Transverse colon (tissue), 4 donors: Measurements from ENCODE around the gene CAPN1. TPM values are rescaled to one million over a fixed set of nuclear protein-coding genes. Genes with fewer than 3 reads are reported as not detected.

Experiments
- DNase-seq: peaks from one replicate; pipeline ENCODE4 v3.0.0-alpha.2; 2019
- H3K27ac ChIP-seq, 4 donors: fragments of 200-600 bp; sonication (generic); 2 replicates each; pipeline ENCODE4 v1.5.1; 2016 to 2018; ENCODE audit warnings: inconsistent platforms in 4 of 4
- H3K27me3 ChIP-seq: fragments of 200-600 bp; sonication (generic); 2 replicates; pipeline ENCODE4 v1.5.1; 2017; ENCODE audit warnings: inconsistent platforms
- H3K36me3 ChIP-seq, 4 donors: fragments of 200-600 bp; sonication (generic); 2 replicates each; pipeline ENCODE4 v1.5.1; 2017 to 2019; ENCODE audit warnings: inconsistent platforms in 4 of 4
- H3K4me1 ChIP-seq, 4 donors: fragments of 200-600 bp; sonication (generic); 2 replicates each; pipeline ENCODE4 v1.5.1; 2017 to 2020; ENCODE audit warnings: inconsistent platforms in 4 of 4
- H3K4me3 ChIP-seq, 4 donors: fragments of 200-600 bp; sonication (generic); 1 replicate in 1 of 4; 2 replicates in 3 of 4; pipeline versions ENCODE4 v1.5.1 to v1.6.1; 2017 to 2019; ENCODE audit warnings: inconsistent platforms in 4 of 4
- H3K9me3 ChIP-seq, 2 donors: fragments of 200-600 bp; sonication (generic); 2 replicates each; pipeline ENCODE4 v1.5.1; 2017 to 2019; ENCODE audit warnings: inconsistent platforms in 2 of 2
- EP300 ChIP-seq: sonication (generic); formaldehyde crosslinking; IDR thresholded peaks from one replicate; pipeline ENCODE4 v1.6.1; 2017; ENCODE audit warnings: antibody characterized with exemption, low read depth
- POLR2A ChIP-seq: fragments of 450-650 bp; IDR thresholded peaks from one replicate; pipeline ENCODE4 v1.6.1; 2016; ENCODE audit warnings: antibody characterized with exemption, mild to moderate bottlenecking, moderate library complexity
- POLR2AphosphoS5 ChIP-seq, 3 donors: sonication (generic); formaldehyde crosslinking; IDR thresholded peaks; one replicate each; pipeline ENCODE4 v1.6.1; 2016; ENCODE audit warnings: antibody characterized with exemption in 3 of 3
- WGBS, 2 donors: methylation state at CpG; one replicate each; pipeline ENCODE4 v1.1.5; 2018; ENCODE audit warnings: low coverage in 1 of 2; 5-methylcytosine and 5-hydroxymethylcytosine counted together
- in situ Hi-C, 4 donors: fragments of 200-750 bp; cut with MboI; loops; one replicate each; pipeline versions ENCODE4 v1.15.0 to v1.15.1; 2017; ENCODE audit warnings: low sequenced_read_pairs in 3 of 4, low pct_ligation_motif_present in 1 of 4, low pct_unique_long_range_greater_than_20kb in 1 of 4
- intact Hi-C: fragments of 100-400 bp; cut with DNase I; formaldehyde crosslinking; loops from one replicate; pipeline ENCODE4 v1.15.1; 2023; ENCODE audit warnings: low total_unique reads
- total RNA-seq, 4 donors: library from RNA; depleted of rRNA; stranded (reverse); fragments of >200 nt; gene quantifications; one replicate each; pipeline ENCODE4 v1.1.0, GENCODE V29; 2016
- TF ChIP-seq, protein P1 (sequence below), 5 experiments: fragments of 200-600 bp in 3 of 5; fragments of 450-650 bp in 2 of 5; sonication (generic) in 3 of 5; IDR thresholded peaks; 1 replicate in 2 of 5; 2 replicates in 3 of 5; pipeline ENCODE4 v1.5.1; 2016 to 2017; ENCODE audit warnings: antibody characterized with exemption in 5 of 5, inconsistent platforms in 3 of 5, mild to moderate bottlenecking in 2 of 5, moderate library complexity in 1 of 5

The CAPN1 gene
- total RNA-seq, 4 donors from 2014 or later, result 211 to 1,179 (median 376) TPM

DNA sequence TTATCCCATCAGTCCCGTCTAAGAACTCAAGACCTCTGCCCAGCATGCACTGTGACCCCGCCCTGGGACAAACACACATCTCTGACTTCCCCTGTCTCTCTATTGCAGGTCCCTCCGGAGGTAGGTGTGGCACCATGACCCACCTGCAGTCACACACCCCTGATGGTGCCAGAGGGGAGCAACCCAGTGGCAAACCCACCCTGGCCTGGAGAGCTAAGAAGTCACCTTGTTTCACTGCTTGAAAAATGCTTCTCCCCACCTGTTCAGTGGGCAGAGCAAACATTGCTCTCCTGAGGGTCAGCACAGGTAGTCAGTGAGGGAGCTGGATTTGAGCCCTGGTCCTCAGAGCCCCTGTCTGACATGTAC is 23.9 kb downstream of the CAPN1 start:
- Histone ChIP-seq H3K9me3 (no peaks in the 10 kb centered on the region), H3K27me3 (no peaks in the 10 kb centered on the region), H3K4me1 (peaks cover 0 to 11% (median 9%) of the 10 kb centered on the region in 4 donors), H3K4me3 (no peak overlapping the region), H3K36me3 (peaks cover 0 to 36% (median 15%) of the 10 kb centered on the region in 4 donors), H3K27ac (no peak overlapping the region)
- intact Hi-C loops (no loop called here), in situ Hi-C loops (no loop called here)
- DNase-seq, result no peak
- 43% methylated on average over 3 of the region's 3 CpGs; no CpG with 5 or more reads in 1 of the 2 donors for WGBS, 2 donors
- TF ChIP-seq, protein P1, sequence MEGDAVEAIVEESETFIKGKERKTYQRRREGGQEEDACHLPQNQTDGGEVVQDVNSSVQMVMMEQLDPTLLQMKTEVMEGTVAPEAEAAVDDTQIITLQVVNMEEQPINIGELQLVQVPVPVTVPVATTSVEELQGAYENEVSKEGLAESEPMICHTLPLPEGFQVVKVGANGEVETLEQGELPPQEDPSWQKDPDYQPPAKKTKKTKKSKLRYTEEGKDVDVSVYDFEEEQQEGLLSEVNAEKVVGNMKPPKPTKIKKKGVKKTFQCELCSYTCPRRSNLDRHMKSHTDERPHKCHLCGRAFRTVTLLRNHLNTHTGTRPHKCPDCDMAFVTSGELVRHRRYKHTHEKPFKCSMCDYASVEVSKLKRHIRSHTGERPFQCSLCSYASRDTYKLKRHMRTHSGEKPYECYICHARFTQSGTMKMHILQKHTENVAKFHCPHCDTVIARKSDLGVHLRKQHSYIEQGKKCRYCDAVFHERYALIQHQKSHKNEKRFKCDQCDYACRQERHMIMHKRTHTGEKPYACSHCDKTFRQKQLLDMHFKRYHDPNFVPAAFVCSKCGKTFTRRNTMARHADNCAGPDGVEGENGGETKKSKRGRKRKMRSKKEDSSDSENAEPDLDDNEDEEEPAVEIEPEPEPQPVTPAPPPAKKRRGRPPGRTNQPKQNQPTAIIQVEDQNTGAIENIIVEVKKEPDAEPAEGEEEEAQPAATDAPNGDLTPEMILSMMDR (IDR thresholded peaks at IDR 0.05), result no peak
- TF ChIP-seq POLR2A (no peak), POLR2AphosphoS5 (IDR thresholded peaks at IDR 0.05) (no peak), EP300 (no peak)

DNA sequence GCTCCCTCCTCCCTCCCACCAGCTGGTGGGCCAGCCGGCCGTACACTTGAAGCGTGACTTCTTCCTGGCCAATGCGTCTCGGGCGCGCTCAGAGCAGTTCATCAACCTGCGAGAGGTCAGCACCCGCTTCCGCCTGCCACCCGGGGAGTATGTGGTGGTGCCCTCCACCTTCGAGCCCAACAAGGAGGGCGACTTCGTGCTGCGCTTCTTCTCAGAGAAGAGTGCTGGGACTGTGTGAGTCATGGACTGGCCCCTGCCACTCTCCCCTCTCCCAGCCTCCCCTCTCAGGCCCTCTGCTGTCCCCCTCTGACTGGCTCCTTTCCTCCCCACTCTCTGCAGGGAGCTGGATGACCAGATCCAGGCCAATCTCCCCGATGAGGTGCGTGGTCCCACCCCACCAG is 24.7 kb downstream of the CAPN1 start:
- intact Hi-C loops (no loop called here), in situ Hi-C loops (no loop called here)
- peaks cover 0 to 41% (median 19%) of the 10 kb centered on the region in 4 donors for H3K36me3 ChIP-seq
- TF ChIP-seq POLR2AphosphoS5 (IDR thresholded peaks at IDR 0.05) (no peak), POLR2A (no peak), EP300 (no peak)
- TF ChIP-seq, protein P1 (IDR thresholded peaks at IDR 0.05), result no peak
- H3K27ac ChIP-seq, result no peak overlapping the region
- no peaks in the 10 kb centered on the region for H3K9me3 ChIP-seq
- no peak for DNase-seq
- H3K4me1 ChIP-seq, result peaks cover 0 to 11% (median 9%) of the 10 kb centered on the region in 4 donors
- WGBS, 2 donors, result 98 to 100% methylated on average over 1 to 15 of the region's 17 CpGs
- no peaks in the 10 kb centered on the region for H3K27me3 ChIP-seq
- H3K4me3 ChIP-seq, result no peak overlapping the region

DNA sequence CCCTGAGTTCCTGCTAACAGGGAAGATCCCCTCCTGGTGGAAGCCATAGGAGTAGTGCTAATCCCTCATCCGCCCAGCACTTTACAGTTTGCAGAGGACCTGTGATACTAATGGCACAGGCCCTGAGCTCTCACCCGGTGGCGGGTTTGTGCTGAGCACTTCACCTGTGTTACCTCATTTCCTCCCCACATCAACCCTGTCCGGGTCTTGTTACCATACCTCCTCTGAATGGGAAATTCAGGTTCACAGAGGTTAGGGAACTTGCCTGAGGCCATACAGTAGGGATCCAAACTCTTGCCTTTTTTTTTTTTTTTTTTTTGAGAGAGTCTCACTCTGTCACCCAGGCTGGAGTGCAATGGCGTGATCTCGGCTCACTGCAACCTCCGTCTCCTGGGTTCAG is 25.2 kb downstream of the CAPN1 start:
- TF ChIP-seq, protein P1 (IDR thresholded peaks at IDR 0.05), result no peak
- TF ChIP-seq POLR2A, result no peak
- no peak for TF ChIP-seq POLR2AphosphoS5 (IDR thresholded peaks at IDR 0.05)
- no peak for TF ChIP-seq EP300
- H3K4me1 ChIP-seq, result peaks cover 0 to 11% (median 9%) of the 10 kb centered on the region in 4 donors
- H3K27ac ChIP-seq, result no peak overlapping the region
- DNase-seq, result no peak
- intact Hi-C loops, result no loop called here
- no peaks in the 10 kb centered on the region for H3K9me3 ChIP-seq
- 83 to 93% methylated on average over 1 to 7 of the region's 7 CpGs for WGBS, 2 donors
- in situ Hi-C loops, result no loop called here
- peaks cover 0 to 43% (median 18%) of the 10 kb centered on the region in 4 donors for H3K36me3 ChIP-seq
- H3K4me3 ChIP-seq, result no peak overlapping the region
- H3K27me3 ChIP-seq, result no peaks in the 10 kb centered on the region

DNA sequence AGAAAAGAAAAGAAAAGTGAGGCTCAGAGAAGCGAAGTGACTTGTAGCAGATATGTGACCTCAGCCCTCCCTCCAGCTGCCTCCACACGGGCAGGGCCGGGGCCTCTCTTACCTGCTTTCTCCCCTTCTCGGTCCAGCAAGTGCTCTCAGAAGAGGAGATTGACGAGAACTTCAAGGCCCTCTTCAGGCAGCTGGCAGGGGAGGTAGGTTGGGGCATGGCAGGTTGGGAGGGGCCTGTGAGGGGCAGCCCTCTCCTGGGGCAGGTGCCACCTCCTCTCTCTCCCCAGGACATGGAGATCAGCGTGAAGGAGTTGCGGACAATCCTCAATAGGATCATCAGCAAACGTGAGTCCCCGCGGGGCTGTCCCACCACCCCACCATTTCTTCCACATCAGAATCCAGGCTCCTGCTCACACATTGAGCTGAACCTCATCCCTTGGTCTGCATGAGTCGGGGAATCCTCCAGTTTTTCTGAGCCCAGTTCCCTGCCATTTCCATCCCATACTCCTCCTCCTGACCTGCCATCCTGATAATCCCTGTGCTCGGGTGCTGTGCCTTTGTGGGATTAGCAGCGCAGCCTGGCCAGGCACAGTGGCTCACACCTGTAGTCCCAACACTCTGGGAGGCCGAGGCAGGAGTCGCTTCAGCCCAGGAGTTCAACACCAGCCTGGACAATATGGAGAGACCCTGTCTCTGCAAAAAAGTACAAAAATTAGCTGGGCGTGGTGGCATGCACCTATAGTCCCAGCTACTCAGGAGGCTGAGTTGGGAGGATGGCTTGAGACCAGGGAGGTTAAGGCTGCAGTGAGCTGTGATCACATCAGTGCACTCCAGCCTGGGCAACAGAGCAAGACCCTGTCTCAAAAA is 26.4 kb downstream of the CAPN1 start:
- DNase-seq, result no peak
- TF ChIP-seq POLR2AphosphoS5 (IDR thresholded peaks at IDR 0.05) (no peak), EP300 (no peak)
- TF ChIP-seq, protein P1 (IDR thresholded peaks at IDR 0.05), result no peak
- no peak overlapping the region for H3K4me3 ChIP-seq
- H3K36me3 ChIP-seq, result peaks cover 0 to 36% (median 17%) of the 10 kb centered on the region in 4 donors
- 86% methylated on average over 16 of the region's 16 CpGs; no CpG with 5 or more reads in 1 of the 2 donors for WGBS, 2 donors
- peaks cover 0 to 11% (median 9%) of the 10 kb centered on the region in 4 donors for H3K4me1 ChIP-seq
- H3K27ac ChIP-seq, result peak overlapping the region; percentile 10 to 72 (median 46)
- intact Hi-C loops (no loop called here), in situ Hi-C loops (no loop called here)
- no peaks in the 10 kb centered on the region for H3K9me3 ChIP-seq
- no peaks in the 10 kb centered on the region for H3K27me3 ChIP-seq
